ENCODE data around the gene DAB2IP.
"Not testable (repeated sequence)": the region's sequence is repeated elsewhere in the genome, so short reads cannot be mapped to it uniquely, and the experiment has no call there.

DAB2IP gene

GRCh38 chr9:121639619-121640018, 11.8 kb upstream of the DAB2IP start:
- in situ Hi-C loops (cut with HindIII; ENCODE audit: low pct_ligation_motif_present, low pct_unique_long_range_greater_than_20kb, low sequenced_read_pairs): no loop called here
- no peak for DNase-seq

GRCh38 chr9:121640076-121640475, 11.4 kb upstream of the DAB2IP start:
- peak; percentile 28 for DNase-seq
- in situ Hi-C loops (cut with HindIII; ENCODE audit: low pct_ligation_motif_present, low pct_unique_long_range_greater_than_20kb, low sequenced_read_pairs): no loop called here

- in situ Hi-C loops (cut with HindIII; ENCODE audit: low pct_ligation_motif_present, low pct_unique_long_range_greater_than_20kb, low sequenced_read_pairs): no loop called here
These were observed 10.8 kb upstream of the DAB2IP start for GRCh38 chr9:121640491-121641223.

GRCh38 chr9:121641224-121641611, 10.2 kb upstream of the DAB2IP start:
- in situ Hi-C loops (cut with HindIII; ENCODE audit: low pct_ligation_motif_present, low pct_unique_long_range_greater_than_20kb, low sequenced_read_pairs): no loop called here
- DNase-seq: no peak

More at GRCh38 chr9:121640491-121641223, 10.8 kb upstream of the DAB2IP start:
- DNase-seq: no peak

GRCh38 chr9:121642758-121643157, 8.7 kb upstream of the DAB2IP start:
- no peak for DNase-seq
- in situ Hi-C loops (cut with HindIII; ENCODE audit: low pct_ligation_motif_present, low pct_unique_long_range_greater_than_20kb, low sequenced_read_pairs): no loop called here

DNA sequence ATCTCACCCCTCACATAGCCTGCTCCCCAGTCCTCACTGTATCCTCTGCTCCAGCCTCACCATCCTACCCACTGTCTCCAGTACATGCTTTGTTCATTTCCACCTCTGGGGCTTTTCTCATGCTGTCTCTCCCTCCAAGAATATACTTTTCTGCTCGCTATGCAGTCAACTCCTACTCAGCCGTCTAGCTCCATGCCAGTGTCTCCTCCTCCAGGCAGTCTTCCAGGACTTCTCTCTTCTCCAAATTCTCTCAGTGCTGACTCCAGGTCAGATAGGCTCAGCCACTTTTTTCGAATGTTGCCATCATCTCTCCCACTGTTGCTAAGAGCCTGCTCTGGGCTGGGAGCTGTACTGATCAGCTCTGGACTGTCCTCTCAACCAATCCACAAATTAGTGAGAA, 8.0 kb upstream of the DAB2IP start:
- DNase-seq: no peak
- in situ Hi-C loops (cut with HindIII; ENCODE audit: low pct_ligation_motif_present, low pct_unique_long_range_greater_than_20kb, low sequenced_read_pairs): no loop called here

GRCh38 chr9:121644040-121644439, 7.4 kb upstream of the DAB2IP start:
- in situ Hi-C loops (cut with HindIII; ENCODE audit: low pct_ligation_motif_present, low pct_unique_long_range_greater_than_20kb, low sequenced_read_pairs); DNase-seq: not testable (repeated sequence)

- DNase-seq: no peak
- in situ Hi-C loops (cut with HindIII; ENCODE audit: low pct_ligation_motif_present, low pct_unique_long_range_greater_than_20kb, low sequenced_read_pairs): no loop called here
These were observed 6.4 kb upstream of the DAB2IP start for GRCh38 chr9:121645003-121645402.

DNA sequence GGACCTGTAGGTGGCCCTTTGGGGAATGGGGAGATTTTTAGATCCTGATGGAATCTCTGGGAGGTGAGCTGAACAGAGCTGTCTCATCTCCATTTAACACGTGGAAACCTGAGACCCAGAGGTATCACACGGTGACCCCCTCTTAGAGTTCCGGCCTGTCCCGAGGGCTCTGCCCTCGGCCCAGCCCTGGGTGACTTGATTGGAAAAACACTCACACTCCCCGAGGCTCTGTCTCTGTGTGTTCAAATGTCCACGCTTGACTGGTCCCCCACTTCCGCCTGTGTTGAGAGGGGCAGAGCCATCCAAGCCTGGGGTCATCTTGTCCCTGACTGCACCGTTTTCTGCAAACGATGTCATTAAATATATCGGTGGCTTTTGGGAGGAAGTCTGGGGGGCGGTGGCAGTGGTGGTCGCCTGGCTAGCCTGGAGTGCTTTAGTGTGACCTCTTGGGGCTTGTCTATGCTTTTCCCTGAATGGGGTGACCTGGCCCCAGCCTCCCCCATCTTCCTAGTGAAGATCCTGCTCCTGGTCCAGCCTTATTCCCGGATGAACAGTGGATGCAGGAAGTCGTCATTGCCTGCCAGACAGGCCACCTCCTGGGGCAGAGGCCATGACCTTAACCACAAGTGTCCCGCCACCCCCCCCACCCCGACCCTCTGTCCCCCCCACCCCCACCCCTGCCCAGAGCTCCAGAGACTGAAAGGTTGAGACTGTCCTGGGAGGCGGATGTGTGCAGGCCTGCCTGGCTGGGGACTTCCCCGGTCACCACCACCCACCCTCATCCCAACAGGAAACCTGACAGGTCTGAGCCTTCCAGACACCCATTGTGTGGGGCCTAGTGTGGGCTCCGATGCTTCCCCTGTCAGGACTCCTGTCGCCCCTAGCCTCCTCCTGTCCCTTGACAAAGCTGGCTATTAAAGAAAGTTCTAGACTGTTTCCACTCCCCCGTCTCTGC, 5.3 kb upstream of the DAB2IP start:
- DNase-seq: no peak
- in situ Hi-C loops (cut with HindIII; ENCODE audit: low pct_ligation_motif_present, low pct_unique_long_range_greater_than_20kb, low sequenced_read_pairs): no loop called here

DNA sequence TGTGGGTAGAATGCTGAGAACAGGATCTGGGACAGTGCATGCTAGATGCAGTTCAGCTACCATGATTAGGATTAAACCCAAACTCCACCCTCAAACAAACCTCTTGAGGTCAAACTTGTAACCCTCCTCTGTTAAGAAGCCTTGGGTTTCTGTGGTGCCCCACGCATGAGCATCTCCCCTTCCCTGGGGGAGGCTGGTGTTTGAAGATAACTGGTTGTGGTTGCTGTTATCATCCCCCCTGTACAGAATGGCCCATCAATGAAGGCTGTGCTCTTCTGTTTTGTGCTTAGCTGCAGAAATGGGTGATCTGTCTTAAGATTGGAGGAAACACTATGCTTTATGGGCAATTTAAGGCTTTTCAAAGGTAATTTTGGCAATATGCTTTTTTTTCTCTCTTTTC, 4.4 kb upstream of the DAB2IP start:
- DNase-seq: no peak
- in situ Hi-C loops (cut with HindIII; ENCODE audit: low pct_ligation_motif_present, low pct_unique_long_range_greater_than_20kb, low sequenced_read_pairs): no loop called here

DNA sequence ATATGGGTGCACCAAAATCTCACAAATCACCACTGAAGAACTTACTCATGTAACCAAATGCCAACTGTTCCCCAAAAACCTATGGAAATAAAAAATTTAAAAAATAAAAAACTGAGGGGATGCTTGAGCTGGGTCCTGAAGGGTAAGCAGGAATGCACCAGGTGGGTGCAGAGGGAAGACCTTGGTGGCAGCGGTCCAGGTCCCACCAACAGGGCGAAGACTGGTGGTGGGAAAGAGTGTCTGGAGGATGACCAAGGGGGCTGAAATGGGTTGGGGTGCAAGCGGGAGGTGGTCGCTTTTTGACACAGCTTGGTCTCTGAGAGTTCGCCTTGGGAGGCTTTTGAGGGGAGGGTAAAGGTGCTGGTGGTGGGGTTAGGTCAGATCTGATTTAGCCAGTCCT, 3.3 kb upstream of the DAB2IP start:
- DNase-seq: no peak
- in situ Hi-C loops (cut with HindIII; ENCODE audit: low pct_ligation_motif_present, low pct_unique_long_range_greater_than_20kb, low sequenced_read_pairs): no loop called here

DNA sequence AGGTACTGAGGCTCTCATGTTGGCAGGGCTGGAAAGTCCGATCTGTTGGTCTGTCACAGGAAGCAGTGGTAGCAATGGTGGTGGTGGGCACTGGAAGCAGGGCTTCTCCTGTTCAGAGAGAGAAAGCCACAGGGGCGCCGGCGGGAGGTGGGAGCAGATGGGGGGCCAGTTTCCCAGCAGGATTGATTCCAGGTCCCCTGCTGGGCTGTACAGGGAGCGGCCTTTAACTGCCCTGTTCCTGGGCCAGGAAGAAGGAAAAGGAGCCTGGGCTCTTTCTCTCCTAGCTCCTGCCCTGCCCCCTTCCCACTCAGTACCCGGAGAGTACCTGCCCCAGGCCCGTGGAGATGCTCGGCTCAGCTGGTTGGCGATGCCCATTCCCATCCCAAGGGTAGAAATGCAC, 2.6 kb upstream of the DAB2IP start:
- no peak for DNase-seq
- in situ Hi-C loops (cut with HindIII; ENCODE audit: low pct_ligation_motif_present, low pct_unique_long_range_greater_than_20kb, low sequenced_read_pairs): no loop called here

GRCh38 chr9:121649476-121650216, 1.8 kb upstream of the DAB2IP start:
- DNase-seq: no peak
- in situ Hi-C loops (cut with HindIII; ENCODE audit: low pct_ligation_motif_present, low pct_unique_long_range_greater_than_20kb, low sequenced_read_pairs): loop anchor here (25.0 kb wide), 1 partner anchor 87 kb away; no protein-coding TSS in a partner anchor

- in situ Hi-C loops (cut with HindIII; ENCODE audit: low pct_ligation_motif_present, low pct_unique_long_range_greater_than_20kb, low sequenced_read_pairs): loop anchor here (25.0 kb wide), 1 partner anchor 88 kb away; no protein-coding TSS in a partner anchor
- peak; percentile 7 for DNase-seq
These were observed 1.0 kb upstream of the DAB2IP start for GRCh38 chr9:121650217-121651007.

DNA sequence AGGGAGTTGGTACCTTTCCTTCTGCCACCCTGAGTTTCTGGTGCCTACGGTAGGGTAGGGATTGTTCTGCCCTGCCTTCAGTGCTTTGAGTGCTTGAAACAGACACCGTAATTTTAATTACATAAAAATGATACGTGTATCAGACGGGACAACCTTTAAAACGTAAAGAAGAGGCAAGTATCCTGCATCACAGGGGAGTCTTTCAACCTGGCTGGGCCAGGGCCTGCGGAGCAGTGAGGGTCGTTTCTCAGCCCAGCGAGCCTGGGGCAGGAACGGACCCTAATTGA, 483 bp upstream of the DAB2IP start:
- in situ Hi-C loops (cut with HindIII; ENCODE audit: low pct_ligation_motif_present, low pct_unique_long_range_greater_than_20kb, low sequenced_read_pairs): loop anchor here (25.0 kb wide), 1 partner anchor 89 kb away; no protein-coding TSS in a partner anchor
- DNase-seq: no peak

DNA sequence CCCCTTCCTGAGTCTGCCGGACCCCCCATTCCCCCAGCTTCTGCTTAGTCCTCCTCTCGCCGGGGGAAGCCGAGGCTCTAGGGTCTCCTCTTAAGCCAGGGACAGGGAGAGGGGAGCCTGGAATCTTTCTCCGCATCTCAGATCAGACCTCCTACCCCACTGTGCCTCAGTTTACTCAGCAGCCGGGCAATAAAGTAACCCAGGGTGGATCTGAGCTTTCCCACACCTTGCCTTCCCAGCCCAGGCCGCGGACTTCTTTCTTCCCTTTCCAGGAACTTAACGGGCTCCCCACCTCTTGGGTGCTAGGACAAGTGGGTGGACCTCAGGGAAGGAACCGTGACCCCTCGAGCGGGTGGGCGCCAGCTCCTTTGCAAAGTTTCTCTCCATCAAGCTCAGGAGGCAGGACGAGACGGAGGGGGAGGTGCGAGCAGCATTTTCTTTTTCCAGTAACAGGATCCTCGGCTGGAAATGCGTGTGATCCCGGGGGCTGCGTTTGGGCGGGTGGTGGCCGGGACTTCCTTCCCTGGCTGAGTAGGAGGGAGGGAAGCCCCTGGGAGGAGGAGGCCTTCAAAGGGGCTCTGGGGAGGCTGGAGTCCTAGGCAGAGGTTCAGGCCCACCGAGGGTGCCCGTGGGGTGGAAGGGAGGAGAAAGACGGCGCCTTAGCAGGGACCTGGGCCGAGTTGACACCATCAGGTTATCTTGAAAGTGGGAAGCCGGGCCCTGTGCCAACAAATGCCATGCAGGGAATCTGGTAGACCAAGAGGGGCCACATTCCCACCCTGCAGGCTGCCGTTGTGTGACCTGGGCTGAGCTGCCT, 795 bp downstream of the DAB2IP start:
- in situ Hi-C loops (cut with HindIII; ENCODE audit: low pct_ligation_motif_present, low pct_unique_long_range_greater_than_20kb, low sequenced_read_pairs): loop anchor here (25.0 kb wide), 1 partner anchor 90 kb away; no protein-coding TSS in a partner anchor
- no peak for DNase-seq

- DNase-seq: no peak
- in situ Hi-C loops (cut with HindIII; ENCODE audit: low pct_ligation_motif_present, low pct_unique_long_range_greater_than_20kb, low sequenced_read_pairs): loop anchor here (25.0 kb wide), 1 partner anchor 91 kb away; no protein-coding TSS in a partner anchor
These were observed 1.4 kb downstream of the DAB2IP start for GRCh38 chr9:121652838-121653231.
